ENCODE results near the gene ANGPTL5.
"Not testable (repeated sequence)": the region's sequence is repeated elsewhere in the genome, so short reads cannot be mapped to it uniquely, and the experiment has no call there.

ANGPTL5 gene

DNA sequence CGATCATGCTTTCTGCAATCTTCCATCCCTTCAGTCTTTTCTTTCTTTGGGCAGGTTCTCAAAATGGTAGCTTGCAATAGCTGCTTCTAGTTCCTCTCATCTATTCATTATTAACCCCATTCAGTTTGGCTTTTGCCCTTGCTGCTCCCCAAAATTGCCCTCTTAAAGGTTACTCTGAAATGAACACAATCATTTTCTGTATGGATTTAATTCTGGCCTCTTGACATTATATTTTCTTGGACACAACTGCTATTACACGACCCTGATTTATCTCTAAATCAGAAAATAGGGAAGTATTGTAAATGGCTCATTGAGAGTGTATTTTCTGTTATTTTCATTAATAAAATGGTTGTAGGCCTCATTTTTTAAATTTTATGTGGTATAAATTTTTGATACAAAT is at the start of gene ANGPTL5:
TSS of gene ANGPTL5 (minus strand) at position 101 of the 400 bp plus-strand sequence. CDS start 8,613 bp downstream, outside the sequence.
- H3K4me3 ChIP-seq (ENCODE audit: low read depth, low read length): no peak within 1 kb of the TSS
- TF ChIP-seq, protein P1, sequence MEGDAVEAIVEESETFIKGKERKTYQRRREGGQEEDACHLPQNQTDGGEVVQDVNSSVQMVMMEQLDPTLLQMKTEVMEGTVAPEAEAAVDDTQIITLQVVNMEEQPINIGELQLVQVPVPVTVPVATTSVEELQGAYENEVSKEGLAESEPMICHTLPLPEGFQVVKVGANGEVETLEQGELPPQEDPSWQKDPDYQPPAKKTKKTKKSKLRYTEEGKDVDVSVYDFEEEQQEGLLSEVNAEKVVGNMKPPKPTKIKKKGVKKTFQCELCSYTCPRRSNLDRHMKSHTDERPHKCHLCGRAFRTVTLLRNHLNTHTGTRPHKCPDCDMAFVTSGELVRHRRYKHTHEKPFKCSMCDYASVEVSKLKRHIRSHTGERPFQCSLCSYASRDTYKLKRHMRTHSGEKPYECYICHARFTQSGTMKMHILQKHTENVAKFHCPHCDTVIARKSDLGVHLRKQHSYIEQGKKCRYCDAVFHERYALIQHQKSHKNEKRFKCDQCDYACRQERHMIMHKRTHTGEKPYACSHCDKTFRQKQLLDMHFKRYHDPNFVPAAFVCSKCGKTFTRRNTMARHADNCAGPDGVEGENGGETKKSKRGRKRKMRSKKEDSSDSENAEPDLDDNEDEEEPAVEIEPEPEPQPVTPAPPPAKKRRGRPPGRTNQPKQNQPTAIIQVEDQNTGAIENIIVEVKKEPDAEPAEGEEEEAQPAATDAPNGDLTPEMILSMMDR (IDR thresholded peaks at IDR 0.05; ENCODE audit: borderline replicate concordance, insufficient read depth, low read depth, low read length): no peak

DNA sequence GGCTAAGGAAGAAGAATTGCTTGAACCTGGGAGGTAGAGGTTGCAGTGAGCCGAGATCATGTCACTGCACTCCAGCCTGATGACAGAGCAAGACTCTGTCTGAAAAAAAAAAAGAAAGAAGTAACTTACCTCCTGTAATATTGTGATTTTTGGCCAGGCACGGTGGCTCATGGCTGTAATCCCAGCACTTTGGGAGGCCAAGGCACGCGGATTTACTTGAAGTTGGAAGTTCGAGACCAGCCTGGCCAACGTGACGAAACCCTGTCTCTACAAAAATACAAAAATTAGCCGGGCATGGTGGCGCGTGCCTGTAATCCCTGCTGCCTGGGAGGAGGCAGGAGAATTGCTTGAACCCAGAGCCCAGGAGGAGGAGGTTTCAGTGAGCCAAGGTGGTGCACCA is 47.9 kb upstream of the ANGPTL5 start:
- not testable (repeated sequence) for H3K4me3 ChIP-seq (ENCODE audit: low read depth, low read length)

DNA sequence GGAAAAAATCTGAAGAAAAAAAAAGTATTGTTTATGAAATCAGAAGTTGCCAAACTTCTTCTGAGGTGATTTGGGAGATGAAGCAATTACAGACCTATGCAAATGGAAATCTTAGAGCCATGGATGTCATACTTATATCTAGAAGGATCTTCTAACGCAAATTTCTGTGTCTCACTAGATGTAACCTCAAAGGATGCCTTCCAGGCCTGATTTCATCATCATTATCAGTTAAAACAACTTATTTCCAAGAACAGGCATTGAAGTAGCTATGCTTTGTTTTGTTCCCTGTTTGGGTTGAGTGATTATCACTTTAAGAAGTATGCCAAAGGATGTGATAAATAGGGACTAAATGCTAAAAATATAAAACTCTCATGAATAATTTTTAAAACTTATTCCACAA is 43.9 kb upstream of the ANGPTL5 start:
- H3K4me3 ChIP-seq (ENCODE audit: low read depth, low read length): no peak overlapping the region
- TF ChIP-seq, protein P1 (IDR thresholded peaks at IDR 0.05; ENCODE audit: borderline replicate concordance, insufficient read depth, low read depth, low read length): no peak

DNA sequence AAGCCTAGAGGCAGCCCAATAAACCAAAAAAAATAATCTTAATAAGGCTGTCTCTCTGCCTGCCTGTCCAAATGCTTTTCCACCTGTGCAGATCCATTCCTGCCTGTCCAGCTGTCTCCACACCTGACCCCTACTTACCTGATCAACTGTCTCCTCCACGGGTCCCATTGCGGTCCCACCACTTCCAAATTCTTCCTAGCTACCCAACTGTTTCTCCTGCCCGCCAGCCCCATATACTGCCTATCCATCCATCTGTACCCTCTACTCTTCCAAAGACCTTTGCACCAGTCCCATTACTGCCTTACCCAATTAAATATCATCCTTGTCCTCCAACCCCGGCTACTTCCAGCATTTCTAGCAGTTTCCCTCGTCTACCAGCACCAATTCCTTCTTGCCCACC is 39.4 kb upstream of the ANGPTL5 start:
- no peak overlapping the region for H3K4me3 ChIP-seq (ENCODE audit: low read depth, low read length)
- TF ChIP-seq, protein P1 (IDR thresholded peaks at IDR 0.05; ENCODE audit: borderline replicate concordance, insufficient read depth, low read depth, low read length): no peak

DNA sequence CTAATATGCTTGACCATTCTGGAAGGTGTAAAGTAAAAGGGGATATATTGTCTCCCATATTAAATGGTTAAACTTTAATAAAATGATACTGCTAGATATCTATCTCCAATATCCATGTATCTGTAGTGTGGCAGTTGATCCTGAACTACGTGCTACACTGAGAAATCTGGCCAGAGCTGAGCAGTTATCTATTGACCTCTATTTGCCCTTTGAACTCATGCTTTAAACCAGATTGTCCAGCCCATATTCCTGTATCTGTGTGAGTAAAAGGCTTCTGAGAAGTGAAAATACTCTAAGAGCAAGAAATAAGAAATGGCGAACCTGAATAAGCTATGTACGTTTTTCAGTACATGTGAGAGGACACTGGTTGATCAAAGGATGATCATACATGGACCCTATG is 39.0 kb upstream of the ANGPTL5 start:
- TF ChIP-seq, protein P1 (IDR thresholded peaks at IDR 0.05; ENCODE audit: borderline replicate concordance, insufficient read depth, low read depth, low read length): no peak
- H3K4me3 ChIP-seq (ENCODE audit: low read depth, low read length): no peak overlapping the region

DNA sequence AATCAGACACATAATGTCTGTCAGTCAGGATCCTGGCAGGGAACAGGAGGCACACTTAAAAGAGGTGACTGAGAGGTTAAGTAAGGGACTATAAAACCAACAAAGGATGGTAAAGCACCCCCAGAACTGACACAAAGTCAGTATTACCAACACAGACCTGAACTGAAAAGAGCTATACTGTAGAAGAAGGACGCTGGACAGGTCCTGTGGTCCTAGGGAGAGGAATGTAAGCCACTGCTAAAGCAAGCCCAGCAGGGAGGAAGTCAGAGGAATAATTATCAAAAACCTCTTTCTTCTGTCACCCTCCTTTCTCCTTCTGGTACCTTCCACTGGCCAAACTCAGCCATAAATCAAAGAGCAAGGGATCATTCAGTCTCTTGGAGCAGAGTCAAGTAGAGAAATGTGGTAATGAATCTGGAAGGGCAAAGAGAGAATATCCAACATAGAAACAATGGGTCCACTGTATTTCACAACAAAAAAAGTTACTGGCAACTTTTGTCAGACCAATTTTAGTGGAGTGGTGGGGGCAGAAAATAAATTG is 33.4 kb upstream of the ANGPTL5 start:
- TF ChIP-seq, protein P1 (IDR thresholded peaks at IDR 0.05; ENCODE audit: borderline replicate concordance, insufficient read depth, low read depth, low read length): no peak
- H3K4me3 ChIP-seq (ENCODE audit: low read depth, low read length): no peak overlapping the region

DNA sequence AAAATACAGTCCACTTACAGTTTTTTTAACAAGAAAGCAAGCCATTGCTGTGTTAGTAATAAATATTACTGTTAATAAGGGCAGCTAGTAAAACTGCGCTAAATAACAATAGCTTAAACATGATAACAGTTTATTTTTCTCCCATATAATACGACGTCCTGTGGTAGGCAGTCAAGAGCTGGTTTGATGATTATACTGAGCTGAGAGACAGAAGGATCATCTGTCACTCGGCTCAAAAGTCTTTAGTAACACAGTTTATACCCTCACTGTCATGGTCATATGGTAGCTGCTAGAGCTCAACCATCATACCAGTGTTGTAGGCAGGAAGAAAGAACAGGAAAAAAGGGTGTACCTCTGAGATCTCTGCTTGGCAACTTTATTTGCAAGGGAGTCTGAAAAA is 29.1 kb upstream of the ANGPTL5 start:
- TF ChIP-seq, protein P1 (IDR thresholded peaks at IDR 0.05; ENCODE audit: borderline replicate concordance, insufficient read depth, low read depth, low read length): no peak
- H3K4me3 ChIP-seq (ENCODE audit: low read depth, low read length): no peak overlapping the region

DNA sequence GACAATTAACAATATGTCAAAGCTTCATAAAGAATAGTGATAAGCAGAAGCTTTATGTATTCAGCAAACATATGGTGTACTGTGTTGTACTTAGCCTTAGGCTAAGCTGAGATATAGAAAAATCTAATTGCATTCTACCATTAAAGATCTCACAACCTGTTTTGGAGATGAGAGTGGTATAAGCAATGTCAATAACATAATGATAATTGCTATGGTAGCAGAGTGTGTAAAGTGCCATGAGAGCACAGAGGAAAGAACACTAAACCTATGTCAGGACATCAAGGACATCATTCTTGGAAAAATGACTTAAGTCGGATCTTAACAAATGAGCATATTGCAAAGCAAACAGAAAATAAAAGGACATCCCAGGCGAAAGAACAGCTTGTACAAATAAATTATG is 28.6 kb upstream of the ANGPTL5 start:
- no peak overlapping the region for H3K4me3 ChIP-seq (ENCODE audit: low read depth, low read length)
- TF ChIP-seq, protein P1 (IDR thresholded peaks at IDR 0.05; ENCODE audit: borderline replicate concordance, insufficient read depth, low read depth, low read length): no peak
